Stromal cell of bone marrow (primary cell): ENCODE measurements around the gene VIPR2.
"Not testable (repeated sequence)": the region's sequence is repeated elsewhere in the genome, so short reads cannot be mapped to it uniquely, and the experiment has no call there.

Source experiments
- DNase-seq: peaks from one replicate; pipeline ENCODE4 v3.0.0-alpha.2; 2012; ENCODE audit warnings: low read depth

The VIPR2 gene

GRCh38 chr7:159138508-159138907 is 6.2 kb downstream of the VIPR2 start:
- no peak for DNase-seq

DNA sequence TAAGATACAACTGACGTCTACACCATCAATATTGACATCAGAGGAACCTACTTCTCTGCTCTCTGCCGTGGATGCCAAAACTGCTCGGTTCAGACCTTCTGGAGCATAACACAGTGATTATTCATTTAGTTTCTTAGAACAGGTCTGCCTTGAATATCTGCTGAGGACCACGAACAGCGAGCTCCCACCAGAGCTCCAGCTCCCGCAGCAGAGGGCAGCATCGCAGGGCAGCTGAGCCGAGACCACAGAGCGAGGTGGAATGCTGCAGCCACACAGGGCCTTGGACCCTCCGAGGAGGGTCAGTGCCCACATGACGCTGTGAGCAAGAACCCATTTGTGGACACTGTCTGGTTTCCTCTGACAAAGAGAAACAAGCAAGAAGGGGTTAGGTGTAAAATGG is 6.8 kb downstream of the VIPR2 start:
- no peak for DNase-seq

- no peak for DNase-seq
Measured at GRCh38 chr7:159136846-159137245, 7.8 kb downstream of the VIPR2 start.

GRCh38 chr7:159136442-159136841 is 8.2 kb downstream of the VIPR2 start:
- DNase-seq = no peak

DNA sequence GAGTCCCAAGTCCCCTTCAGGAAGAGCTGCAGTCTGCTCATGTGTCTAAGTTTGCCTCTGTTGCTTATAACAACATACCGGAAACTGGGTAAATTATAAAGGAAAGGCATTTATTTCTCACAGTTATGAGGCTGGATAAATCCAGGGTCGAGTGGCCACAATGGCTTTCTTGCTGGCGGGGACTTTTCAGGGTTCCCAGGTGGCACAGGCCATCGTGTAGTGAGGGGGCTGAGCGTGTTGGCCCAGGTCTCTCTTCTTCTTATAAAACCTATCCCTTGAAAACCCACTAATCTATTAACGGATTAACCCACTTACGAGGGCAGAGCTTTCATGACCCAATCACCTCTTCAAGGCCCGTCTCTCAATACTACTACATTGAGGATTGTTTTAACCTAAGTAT is 8.7 kb downstream of the VIPR2 start:
- no peak for DNase-seq

GRCh38 chr7:159132670-159133443 is 11.8 kb downstream of the VIPR2 start:
- DNase-seq = not testable (repeated sequence)

DNA sequence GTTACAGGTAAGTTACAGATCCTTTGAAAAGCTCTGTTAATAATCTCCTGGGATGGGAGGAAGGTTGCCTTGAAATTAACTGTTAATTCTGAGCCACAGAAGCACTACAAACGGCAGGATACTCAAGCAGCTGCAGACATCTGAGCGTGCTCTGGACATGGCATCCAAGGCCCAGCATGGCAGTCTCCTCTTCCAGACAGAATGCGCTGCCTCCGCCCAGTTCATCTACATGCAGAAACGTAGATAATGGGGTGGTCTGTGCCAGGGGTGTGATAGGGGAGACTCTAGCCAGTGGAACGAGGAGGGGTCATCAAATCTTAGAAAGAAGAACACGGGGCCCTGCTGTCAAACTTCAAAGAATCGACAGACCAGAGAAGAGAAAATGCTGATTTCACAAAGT is 13.8 kb downstream of the VIPR2 start:
- no peak for DNase-seq

DNA sequence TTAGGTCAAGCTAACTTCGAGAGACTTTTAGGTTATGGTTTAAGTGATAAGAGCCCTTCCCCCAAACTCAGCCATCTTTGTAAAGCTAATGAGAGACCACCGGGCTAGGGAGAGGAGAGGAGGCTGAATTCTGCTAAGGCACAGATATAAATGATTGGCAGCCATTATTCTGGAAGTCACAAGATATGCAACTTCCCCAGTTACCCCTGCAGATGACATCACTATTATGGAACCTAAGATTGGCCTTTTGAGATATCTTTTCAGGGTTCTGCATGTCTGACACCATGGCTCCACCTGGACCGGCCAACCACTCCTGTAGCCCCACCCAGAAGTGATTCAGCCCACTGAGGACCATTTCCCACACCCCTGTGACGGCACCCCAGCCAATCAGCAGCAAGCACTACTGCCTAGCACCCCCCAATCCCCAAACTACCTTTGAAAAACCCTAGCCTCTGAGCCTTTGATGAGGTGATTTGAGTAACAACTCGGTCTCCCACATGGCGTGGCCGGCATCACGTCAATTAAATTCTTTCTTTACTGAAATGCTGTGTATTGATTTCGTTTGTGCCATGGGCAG is 14.4 kb downstream of the VIPR2 start:
- no peak for DNase-seq

DNA sequence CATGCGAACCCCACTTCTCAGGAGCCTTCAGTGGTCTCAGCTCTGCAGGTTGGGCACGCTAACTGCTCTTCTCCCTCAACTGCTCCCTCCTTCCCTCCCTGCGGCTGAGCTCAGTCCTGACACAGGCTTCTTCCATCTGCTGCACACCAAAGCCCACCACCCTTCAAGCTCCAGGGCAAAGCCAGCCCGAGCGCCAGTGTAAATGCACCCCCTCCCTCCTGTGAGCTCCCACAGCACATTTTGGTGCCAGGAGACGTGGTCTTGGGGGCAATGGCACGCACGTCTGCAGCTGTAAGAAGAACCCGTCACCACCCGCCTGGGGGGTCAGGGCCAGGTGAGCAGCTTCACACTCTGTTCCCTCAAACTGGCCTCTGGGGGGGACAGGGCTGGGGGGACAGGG is 15.9 kb downstream of the VIPR2 start:
- no peak for DNase-seq

DNA sequence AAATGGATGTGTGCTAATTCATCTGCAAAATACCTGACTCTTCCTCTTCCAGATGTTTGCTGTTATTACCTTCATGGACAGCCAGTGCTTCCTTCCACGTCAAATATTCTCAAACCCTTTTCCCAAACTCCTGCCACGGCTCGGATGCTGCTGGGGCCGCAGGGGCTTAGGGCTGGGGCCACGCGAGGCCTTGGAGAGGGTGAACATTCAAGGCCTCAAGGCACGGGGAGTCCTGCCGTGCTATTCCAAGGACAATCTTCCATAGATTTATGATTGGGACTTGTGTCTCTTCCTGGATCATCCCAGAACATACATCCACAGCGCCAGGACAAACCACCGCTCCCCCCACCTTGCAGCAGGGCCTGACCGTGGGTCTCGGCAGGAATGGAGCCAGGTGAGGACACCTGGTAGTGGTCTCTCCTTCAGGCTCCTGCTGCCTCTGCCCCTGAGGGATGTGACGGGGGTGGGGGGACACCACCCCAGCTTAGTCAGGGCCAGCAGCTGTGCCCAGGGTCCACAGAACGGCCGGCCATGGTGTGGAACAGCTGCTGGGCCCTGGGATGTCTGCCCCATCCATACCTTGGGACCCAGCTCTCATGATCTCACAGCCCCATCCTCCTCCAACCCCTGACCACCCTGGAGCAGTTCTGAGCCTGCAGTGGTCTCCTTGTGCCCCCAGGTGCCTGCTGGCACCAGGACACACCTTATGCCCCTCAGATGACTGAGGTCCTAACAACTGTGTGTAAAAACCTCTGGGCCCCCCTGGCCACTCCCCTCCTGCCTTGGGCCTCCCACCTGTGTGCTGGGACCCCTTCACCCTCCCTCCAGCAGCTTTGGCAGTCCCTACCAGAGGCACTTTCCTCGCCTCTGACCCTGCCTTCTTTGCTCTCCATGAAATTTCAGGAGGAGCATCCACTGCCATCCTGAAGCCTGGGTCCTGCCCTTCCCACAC is 16.7 kb downstream of the VIPR2 start:
- no peak for DNase-seq

- no peak for DNase-seq
Measured at GRCh38 chr7:159126311-159127260, 18.1 kb downstream of the VIPR2 start.

DNA sequence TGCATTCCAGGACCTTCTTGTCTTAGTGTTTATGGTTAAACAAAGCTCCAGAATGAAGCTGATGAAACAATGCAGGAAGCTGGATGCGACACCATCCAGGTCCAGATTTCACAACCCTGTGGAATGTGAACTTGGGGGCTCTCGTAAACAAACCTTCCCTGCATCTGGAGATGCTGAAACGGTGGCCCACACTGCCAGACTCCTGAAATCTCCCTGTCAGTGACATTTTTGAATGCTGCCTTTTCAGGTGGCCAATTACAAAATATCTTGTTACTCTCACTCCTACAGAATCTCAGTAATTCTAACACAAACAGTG is 18.8 kb downstream of the VIPR2 start:
- DNase-seq = no peak

DNA sequence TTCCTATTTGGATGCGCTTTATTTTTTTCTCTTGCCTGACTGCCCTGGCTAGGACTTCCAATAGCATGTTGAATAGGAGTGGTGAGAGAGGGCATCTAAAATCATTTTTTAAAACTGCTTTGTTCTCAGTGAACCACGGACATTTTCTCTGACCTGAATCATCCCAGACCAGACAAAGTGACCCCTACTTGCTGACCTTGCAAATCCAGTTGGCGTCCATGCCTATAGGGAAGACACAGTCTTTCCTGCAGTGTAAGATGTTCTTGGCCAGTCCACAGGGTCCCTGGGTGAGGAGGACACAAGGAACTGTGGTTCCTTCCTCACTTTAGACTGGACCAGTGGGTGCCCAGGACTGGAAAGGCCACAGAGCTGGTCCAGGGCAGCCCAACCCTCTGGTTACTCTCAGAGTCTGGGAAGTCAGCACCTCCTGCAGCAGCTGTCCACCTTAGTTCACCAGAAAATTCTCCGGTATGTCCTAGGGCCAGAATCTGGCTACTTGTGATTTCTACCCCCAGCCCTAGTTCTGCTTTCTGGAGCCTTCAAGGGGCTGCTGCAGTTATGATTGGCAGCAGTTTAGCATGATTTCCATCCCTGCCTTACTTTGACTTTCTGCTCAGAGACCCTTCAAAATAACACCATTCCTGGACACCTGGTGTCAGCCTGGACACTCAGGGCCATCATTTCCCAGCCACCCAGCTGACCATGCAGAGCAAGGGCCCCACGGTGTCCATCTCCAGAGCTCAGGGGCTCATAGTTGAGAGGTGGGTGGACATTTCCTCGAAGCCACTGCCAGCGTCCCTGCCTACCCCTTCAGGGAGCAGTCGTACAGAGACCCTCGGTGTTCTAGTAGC is 19.3 kb downstream of the VIPR2 start:
- DNase-seq = no peak

DNA sequence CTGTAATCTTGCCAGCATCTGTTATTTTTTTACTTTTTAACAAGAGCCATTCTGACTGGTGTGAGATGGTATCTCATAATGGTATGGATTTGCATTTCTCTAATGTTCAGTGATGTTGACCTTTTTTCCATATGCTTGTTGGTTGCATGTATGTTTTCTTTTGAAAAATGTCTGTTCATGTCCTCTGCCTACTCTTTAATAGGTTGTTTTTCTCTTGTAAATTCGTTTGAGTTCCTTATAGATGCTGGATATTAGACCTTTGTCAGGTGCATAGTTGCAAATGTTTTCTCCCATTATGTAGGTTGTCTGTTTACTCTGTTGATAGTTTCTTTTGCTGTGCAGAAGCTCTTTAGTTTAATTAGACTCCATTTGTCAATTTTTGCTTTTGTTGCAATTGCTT is 20.9 kb downstream of the VIPR2 start:
- not testable (repeated sequence) for DNase-seq

- DNase-seq = not testable (repeated sequence)
Measured at GRCh38 chr7:159123294-159123693, 21.4 kb downstream of the VIPR2 start.

- DNase-seq = no peak
Measured at GRCh38 chr7:159122276-159122675, 22.4 kb downstream of the VIPR2 start.

DNA sequence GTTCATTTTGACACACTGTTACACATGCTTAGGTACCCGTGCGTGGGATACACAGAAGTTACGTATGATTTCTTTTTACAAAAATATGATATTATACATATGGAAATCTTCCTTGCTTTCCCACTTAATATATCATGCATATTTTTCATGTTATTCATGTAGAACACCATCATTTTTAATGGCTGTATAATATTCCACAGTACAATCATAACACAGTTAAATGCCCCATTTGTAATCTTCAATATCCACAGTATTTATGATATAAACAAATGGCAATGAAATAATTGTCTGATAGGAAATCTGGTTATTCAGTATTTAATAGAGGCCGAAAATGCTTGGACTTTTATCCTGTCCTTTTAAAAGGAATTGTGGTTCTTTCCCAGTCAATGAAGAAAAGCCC is 23.2 kb downstream of the VIPR2 start:
- no peak for DNase-seq

DNA sequence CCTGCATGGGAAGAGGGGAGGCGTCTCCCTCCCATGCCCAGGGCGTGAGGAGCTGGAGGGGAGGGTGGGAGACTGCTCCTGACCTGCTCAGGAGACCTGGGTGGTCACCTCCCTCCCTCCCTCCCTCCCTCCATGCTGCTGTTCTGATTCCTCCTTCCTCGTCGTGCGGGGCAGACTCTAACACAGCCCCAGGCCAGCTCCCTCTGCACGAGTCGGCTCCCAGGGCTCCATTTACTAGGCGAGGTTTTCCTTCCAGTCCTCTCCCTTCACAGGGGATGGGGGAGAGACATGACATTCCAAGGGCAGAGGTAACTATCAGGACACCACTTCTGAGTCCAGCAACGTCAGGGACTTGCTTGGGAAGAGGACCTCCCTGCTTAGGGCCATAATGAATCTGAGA is 23.6 kb downstream of the VIPR2 start:
- DNase-seq = no peak

GRCh38 chr7:159120540-159120919 is 24.1 kb downstream of the VIPR2 start:
- DNase-seq = no peak

DNA sequence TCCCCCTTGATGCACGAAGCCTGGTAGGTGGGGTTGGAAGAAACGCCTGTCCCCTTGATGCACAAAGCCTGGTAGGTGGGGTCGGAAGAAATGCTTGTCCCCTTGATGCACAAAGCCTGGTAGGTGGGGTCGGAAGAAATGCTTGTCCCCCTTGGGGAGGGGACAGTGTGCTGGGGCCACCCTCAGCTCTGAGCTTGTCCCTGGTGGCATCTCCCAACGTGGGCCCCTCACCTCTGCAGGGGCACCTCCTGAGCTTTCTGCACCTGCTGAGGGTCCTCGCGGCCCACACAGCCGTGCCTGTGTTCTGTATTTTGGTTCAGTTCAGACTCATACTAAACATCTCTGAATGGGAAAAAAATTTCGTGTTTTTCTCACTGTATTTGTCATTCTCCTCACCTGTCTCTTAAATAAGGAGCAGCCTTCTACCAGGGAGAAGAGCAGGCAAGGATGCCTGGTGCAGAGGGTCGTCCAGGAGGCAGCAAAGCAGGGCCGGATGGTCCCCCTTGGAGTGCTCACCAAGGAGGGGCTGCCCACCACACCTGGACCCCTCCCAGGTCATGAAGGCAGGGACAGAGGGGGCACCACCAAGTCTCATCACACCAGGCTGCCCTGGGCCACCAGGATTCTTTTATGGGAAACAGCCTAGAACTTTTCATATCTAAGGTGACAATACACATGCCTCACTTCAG is 24.7 kb downstream of the VIPR2 start:
- no peak for DNase-seq
